CD14-positive monocyte (primary cell): ENCODE results near the gene CLBA1. TPM values are rescaled to one million over a fixed set of nuclear protein-coding genes. Genes with fewer than 3 reads are reported as not detected.

Experiments
- DNase-seq, 3 donors: peaks; one replicate each; pipeline ENCODE4 v3.0.0-alpha.2; 2011 to 2022
- H2AFZ ChIP-seq: 2 replicates; pipeline ENCODE4 v1.6.0; 2012; ENCODE audit warnings: mild to moderate bottlenecking, low read depth, low read length, inconsistent platforms; ENCODE audit not compliant: insufficient read depth, poor library complexity, severe bottlenecking
- H3K27ac ChIP-seq, 2 donors: 1 replicate in 1 of 2; 2 replicates in 1 of 2; pipeline ENCODE4 v1.5.1; 2012 to 2013; ENCODE audit warnings: low read length in 2 of 2, control low read depth in 1 of 2, inconsistent platforms in 1 of 2, low read depth in 1 of 2, mild to moderate bottlenecking in 1 of 2
- H3K27me3 ChIP-seq, 2 donors: one replicate each; pipeline versions ENCODE4 v1.6.0 to v1.6.1; 2011 to 2013; ENCODE audit warnings: low read length in 2 of 2; ENCODE audit not compliant: control insufficient read depth in 2 of 2, insufficient read depth in 2 of 2
- H3K36me3 ChIP-seq, 2 donors: replicated peaks in 1 of 2; 1 replicate in 1 of 2; 2 replicates in 1 of 2; pipeline versions ENCODE4 v1.5.1 to v1.6.1; 2012 to 2013; ENCODE audit warnings: low read length in 2 of 2, control low read depth in 1 of 2, inconsistent platforms in 1 of 2, mild to moderate bottlenecking in 1 of 2; ENCODE audit not compliant: insufficient read depth in 2 of 2, control insufficient read depth in 1 of 2
- H3K4me1 ChIP-seq, 2 donors: 1 replicate in 1 of 2; 2 replicates in 1 of 2; pipeline versions ENCODE4 v1.5.1 to v1.6.1; 2012 to 2013; ENCODE audit warnings: low read length in 2 of 2, control low read depth in 1 of 2, inconsistent platforms in 1 of 2, mild to moderate bottlenecking in 1 of 2, moderate library complexity in 1 of 2; ENCODE audit not compliant: insufficient read depth in 2 of 2, control insufficient read depth in 1 of 2
- H3K4me2 ChIP-seq: replicated peaks from 2 replicates; pipeline ENCODE3; 2012; ENCODE audit warnings: low read length, moderate library complexity, mild to moderate bottlenecking; ENCODE audit not compliant: poor library complexity, severe bottlenecking; ENCODE audit errors: extremely low read depth
- H3K4me3 ChIP-seq, 3 experiments: fragments of 200-600 bp in 1 of 3; sonication (generic) in 1 of 3; replicated peaks in 1 of 3; 1 replicate in 2 of 3; 2 replicates in 1 of 3; pipeline ENCODE4 v1.5.1; 2011 to 2013; ENCODE audit warnings: low read length in 3 of 3, mild to moderate bottlenecking in 3 of 3, control low read depth in 2 of 3, low read depth in 2 of 3, inconsistent platforms in 1 of 3, moderate library complexity in 1 of 3
- H3K79me2 ChIP-seq: 2 replicates; pipeline ENCODE4 v1.6.0; 2012; ENCODE audit warnings: mild to moderate bottlenecking, control low read depth, inconsistent platforms, low read length, moderate library complexity; ENCODE audit not compliant: insufficient read depth
- H3K9ac ChIP-seq: 2 replicates; pipeline ENCODE4 v1.6.0; 2017; ENCODE audit warnings: low read length, mild to moderate bottlenecking; ENCODE audit not compliant: insufficient read depth, poor library complexity, severe bottlenecking
- H3K9me3 ChIP-seq, 2 donors: replicated peaks in 1 of 2; 1 replicate in 1 of 2; 2 replicates in 1 of 2; pipeline versions ENCODE4 v1.5.1 to v1.6.1; 2012 to 2013; ENCODE audit warnings: low read length in 2 of 2, control low read depth in 1 of 2; ENCODE audit not compliant: control insufficient read depth in 1 of 2, insufficient read depth in 1 of 2
- H4K20me1 ChIP-seq: 2 replicates; pipeline ENCODE4 v1.6.0; 2012; ENCODE audit warnings: mild to moderate bottlenecking, low read length, control low read depth, moderate library complexity; ENCODE audit not compliant: insufficient read depth
- H3K27ac Mint-ChIP-seq, 7 donors: one replicate each; pipeline ENCODE4 v1.8.0; 2020; ENCODE audit warnings: mild to moderate bottlenecking in 7 of 7, mixed read lengths in 7 of 7, moderate library complexity in 6 of 7, inconsistent platforms in 2 of 7
- H3K27me3 Mint-ChIP-seq, 3 donors: one replicate each; pipeline ENCODE4 v1.8.0; 2021 to 2022; ENCODE audit warnings: low read depth in 3 of 3, mild to moderate bottlenecking in 3 of 3, mixed read lengths in 3 of 3, moderate library complexity in 3 of 3, inconsistent platforms in 1 of 3
- H3K36me3 Mint-ChIP-seq, 2 donors: one replicate each; pipeline ENCODE4 v1.8.0; 2020; ENCODE audit warnings: mixed read lengths in 2 of 2, inconsistent platforms in 1 of 2, mild to moderate bottlenecking in 1 of 2
- H3K4me1 Mint-ChIP-seq: one replicate; pipeline ENCODE4 v1.8.0; 2020; ENCODE audit warnings: mild to moderate bottlenecking, mixed read lengths
- H3K4me3 Mint-ChIP-seq, 2 donors: one replicate each; pipeline ENCODE4 v1.8.0; 2020; ENCODE audit warnings: mild to moderate bottlenecking in 2 of 2, mixed read lengths in 2 of 2, moderate library complexity in 1 of 2
- H3K9me3 Mint-ChIP-seq, 7 donors: one replicate each; pipeline ENCODE4 v1.8.0; 2020 to 2022; ENCODE audit warnings: mixed read lengths in 7 of 7, mild to moderate bottlenecking in 6 of 7, moderate library complexity in 6 of 7, inconsistent platforms in 2 of 7
- CTCF ChIP-seq: fragments of 200-600 bp; IDR thresholded peaks from one replicate; pipeline ENCODE4 v1.8.0; 2022; ENCODE audit warnings: antibody characterized with exemption, mild to moderate bottlenecking
- WGBS: methylation state at CpG from one replicate; pipeline ENCODE4 v1.1.5; 2013; ENCODE audit warnings: missing lambda C conversion rate; ENCODE audit not compliant: insufficient coverage; 5-methylcytosine and 5-hydroxymethylcytosine counted together
- intact Hi-C, 2 donors: fragments of 100-400 bp; cut with micrococcal nuclease; formaldehyde crosslinking; loops; one replicate each; pipeline versions ENCODE4 v1.15.0 to v1.15.1; 2023
- polyA plus RNA-seq, 3 donors: library from polyadenylated mRNA; depleted of rRNA in 1 of 3; unstranded in 2 of 3; stranded (reverse) in 1 of 3; fragments of 300-500 nt in 2 of 3; fragments of >200 nt in 1 of 3; fragmentation: Illumina TruSeq in 2 of 3; gene quantifications; 1 replicate in 2 of 3; 2 replicates in 1 of 3; pipeline ENCODE4 v1.2.3, GENCODE V29; 2012 to 2021

Gene CLBA1
- polyA plus RNA-seq, 3 donors: 0.62 to 0.76 (median 0.63) TPM

- no peaks in the 10 kb centered on the region for H3K36me3 ChIP-seq
- H3K27ac ChIP-seq: no peak overlapping the region
- DNase-seq: peak in 1 of 3 donors; percentile 2
- Mint-ChIP-seq H3K4me1 (no peaks in the 10 kb centered on the region), H3K9me3 (peaks cover 0 to 4% (median 0%) of the 10 kb centered on the region in 7 donors), H3K27me3 (peaks cover 41 to 51% (median 43%) of the 10 kb centered on the region in 3 donors), H3K36me3 (peaks cover 0 to 4% of the 10 kb centered on the region in 2 donors), H3K4me3 (no peak overlapping the region), H3K27ac (peak overlapping the region in 1 of 7 donors; percentile 31)
- 27% methylated on average over 6 of the region's 10 CpGs for WGBS
- no peaks in the 10 kb centered on the region for H3K79me2 ChIP-seq
- H3K4me2 ChIP-seq: no peak overlapping the region
- no peak overlapping the region for H3K4me3 ChIP-seq
- H4K20me1 ChIP-seq: no peaks in the 10 kb centered on the region
- no peak for TF ChIP-seq CTCF
- no peak overlapping the region for H2AFZ ChIP-seq
- H3K4me1 ChIP-seq: peaks cover 5 to 8% of the 10 kb centered on the region in 2 donors
- peaks cover 0 to 3% of the 10 kb centered on the region in 2 donors for H3K9me3 ChIP-seq
- H3K27me3 ChIP-seq: peaks cover 7 to 38% of the 10 kb centered on the region in 2 donors
- H3K9ac ChIP-seq: no peak overlapping the region
- intact Hi-C loops: no loop called here
Observed at GRCh38 chr14:104936361-104937155, 49.0 kb upstream of the CLBA1 start.

- no peak overlapping the region for H3K27ac ChIP-seq
- DNase-seq: no peak
- H4K20me1 ChIP-seq: no peaks in the 10 kb centered on the region
- peaks cover 5 to 8% of the 10 kb centered on the region in 2 donors for H3K4me1 ChIP-seq
- no peak for TF ChIP-seq CTCF
- WGBS: 73% methylated on average over 4 of the region's 4 CpGs
- H2AFZ ChIP-seq: no peak overlapping the region
- Mint-ChIP-seq H3K4me3 (no peak overlapping the region), H3K4me1 (no peaks in the 10 kb centered on the region), H3K27ac (peak overlapping the region in 1 of 7 donors; percentile 31), H3K36me3 (peaks cover 0 to 4% of the 10 kb centered on the region in 2 donors), H3K27me3 (peaks cover 41 to 51% (median 43%) of the 10 kb centered on the region in 3 donors), H3K9me3 (peaks cover 0 to 4% (median 0%) of the 10 kb centered on the region in 7 donors)
- intact Hi-C loops: no loop called here
- no peak overlapping the region for H3K9ac ChIP-seq
- H3K4me2 ChIP-seq: no peak overlapping the region
- no peaks in the 10 kb centered on the region for H3K79me2 ChIP-seq
- H3K9me3 ChIP-seq: peaks cover 0 to 3% of the 10 kb centered on the region in 2 donors
- no peaks in the 10 kb centered on the region for H3K36me3 ChIP-seq
- peaks cover 7 to 38% of the 10 kb centered on the region in 2 donors for H3K27me3 ChIP-seq
- no peak overlapping the region for H3K4me3 ChIP-seq
Observed at GRCh38 chr14:104937161-104937560, 48.4 kb upstream of the CLBA1 start.
